OCI-LY7 (cell line): Measurements from ENCODE around the gene BCL2L13. TPM values are rescaled to one million over a fixed set of nuclear protein-coding genes. Genes with fewer than 3 reads are reported as not detected.

Source experiments
- BruUV-seq: library from RNA; stranded (reverse); fragments of 400-500 nt; replicated peaks from 2 replicates; lab custom pipeline; 2021; lab: Mats Ljungman, UMichigan
- CTCF ChIA-PET: fragments of 300-600 bp; sonication (Branson Sonifier 250); formaldehyde crosslinking; loops from one replicate; lab custom pipeline; 2022; ENCODE audit warnings: antibody characterized with exemption; ENCODE audit not compliant: unreplicated experiment; lab: Charles Lee
- POLR2A ChIA-PET: fragments of 300-600 bp; sonication (Branson Sonifier 250); formaldehyde crosslinking; loops from one replicate; lab custom pipeline; 2022; ENCODE audit warnings: antibody characterized with exemption; lab: Charles Lee
- DNase-seq: peaks from one replicate; pipeline ENCODE4 v3.0.0-alpha.2; 2015; ENCODE audit warnings: low spot score
- H2AFZ ChIP-seq: fragments of 200-600 bp; sonication (generic), shearing (Covaris generic); 2 replicates; pipeline ENCODE4 v1.6.1; 2014; ENCODE audit warnings: mild to moderate bottlenecking, antibody characterized with exemption, low read length, moderate library complexity
- H3K27ac ChIP-seq: fragments of 200-600 bp; sonication (generic); 2 replicates; pipeline ENCODE4 v1.5.1; 2014; ENCODE audit warnings: mixed run types, low read depth, mild to moderate bottlenecking, moderate library complexity, low read length, inconsistent platforms; ENCODE audit not compliant: poor library complexity, severe bottlenecking
- H3K36me3 ChIP-seq: fragments of 200-600 bp; sonication (generic); 2 replicates; pipeline ENCODE4 v1.6.1; 2014; ENCODE audit warnings: mild to moderate bottlenecking, antibody characterized with exemption, low read length, moderate library complexity, mixed read lengths; ENCODE audit not compliant: insufficient read depth
- H3K4me1 ChIP-seq: fragments of 200-600 bp; sonication (generic); 2 replicates; pipeline ENCODE4 v1.5.1; 2014; ENCODE audit warnings: mild to moderate bottlenecking, low read length; ENCODE audit not compliant: insufficient read depth, poor library complexity, severe bottlenecking
- H3K4me2 ChIP-seq: fragments of 200-600 bp; sonication (generic); 2 replicates; pipeline ENCODE4 v1.6.1; 2014; ENCODE audit warnings: mild to moderate bottlenecking, low read length
- H3K4me3 ChIP-seq: fragments of 200-600 bp; sonication (generic); 2 replicates; pipeline ENCODE4 v1.5.1; 2014; ENCODE audit warnings: mild to moderate bottlenecking, low read depth, low read length; ENCODE audit not compliant: poor library complexity, severe bottlenecking
- H3K79me2 ChIP-seq: fragments of 200-600 bp; sonication (generic); 2 replicates; pipeline ENCODE4 v1.6.1; 2016; ENCODE audit warnings: low read depth, mild to moderate bottlenecking, low read length, moderate library complexity, mixed read lengths; ENCODE audit not compliant: insufficient read depth
- H3K9me2 ChIP-seq: fragments of 200-600 bp; sonication (generic); 2 replicates; pipeline ENCODE4 v1.6.1; 2016; ENCODE audit warnings: mild to moderate bottlenecking, low read length, mixed read lengths; ENCODE audit not compliant: insufficient read depth
- H3K9me3 ChIP-seq: fragments of 200-600 bp; sonication (generic); 2 replicates; pipeline ENCODE4 v1.6.1; 2014; ENCODE audit warnings: mild to moderate bottlenecking, mixed run types, low read length, mixed read lengths
- H4K20me1 ChIP-seq: fragments of 200-600 bp; sonication (generic); 2 replicates; pipeline ENCODE4 v1.6.1; 2014; ENCODE audit warnings: mild to moderate bottlenecking, antibody characterized with exemption, low read length, moderate library complexity, mixed read lengths; ENCODE audit not compliant: insufficient read depth
- EZH2phosphoT487 ChIP-seq: fragments of 200-600 bp; sonication (generic); IDR thresholded peaks from 2 replicates; pipeline ENCODE4 v1.6.1; 2018; ENCODE audit warnings: low read depth, borderline replicate concordance, mild to moderate bottlenecking, mixed run types, antibody characterized with exemption, low read length, moderate library complexity, mixed read lengths
- intact Hi-C: fragments of 100-400 bp; cut with micrococcal nuclease; formaldehyde crosslinking; loops from one replicate; pipeline ENCODE4 v1.10.0; 2022; ENCODE audit not compliant: unreplicated experiment
- total RNA-seq, 2 experiments: library from RNA; depleted of rRNA in 1 of 2; stranded (reverse); fragments of >200 nt in 1 of 2; shearing (Covaris generic) in 1 of 2; gene quantifications; 2 replicates each; pipeline ENCODE4 v1.2.3, GENCODE V29; 2014 to 2022
- TF ChIP-seq, protein P1 (sequence below): fragments of 200-600 bp; sonication (generic); conservative IDR thresholded peaks from 2 replicates; pipeline ENCODE4 v1.5.1; 2014; ENCODE audit warnings: mild to moderate bottlenecking, antibody characterized with exemption, low read length, moderate library complexity, mixed read lengths

BCL2L13 gene
- total RNA-seq, 2 experiments from 2014 or later = 25.2 to 38.3 TPM

DNA sequence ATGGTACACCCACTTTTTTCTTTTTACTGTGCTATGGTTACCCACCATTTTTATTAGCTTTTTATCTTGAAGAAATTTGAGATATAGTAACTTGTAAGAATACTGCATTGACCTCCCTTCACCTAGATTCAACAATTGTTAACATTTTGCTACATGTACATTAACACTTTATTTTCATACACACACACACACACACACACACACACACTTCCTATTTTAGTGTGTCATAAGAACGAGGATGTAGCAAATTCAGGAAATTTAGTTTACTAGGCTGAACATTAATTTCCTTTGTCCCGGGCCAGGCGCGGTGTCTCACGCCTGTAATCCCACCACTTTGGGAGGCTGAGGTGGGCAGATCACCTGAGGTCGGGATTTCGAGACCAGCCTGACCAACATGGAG lies 8.9 kb upstream of the BCL2L13 start:
- H2AFZ ChIP-seq = no peak overlapping the region

DNA sequence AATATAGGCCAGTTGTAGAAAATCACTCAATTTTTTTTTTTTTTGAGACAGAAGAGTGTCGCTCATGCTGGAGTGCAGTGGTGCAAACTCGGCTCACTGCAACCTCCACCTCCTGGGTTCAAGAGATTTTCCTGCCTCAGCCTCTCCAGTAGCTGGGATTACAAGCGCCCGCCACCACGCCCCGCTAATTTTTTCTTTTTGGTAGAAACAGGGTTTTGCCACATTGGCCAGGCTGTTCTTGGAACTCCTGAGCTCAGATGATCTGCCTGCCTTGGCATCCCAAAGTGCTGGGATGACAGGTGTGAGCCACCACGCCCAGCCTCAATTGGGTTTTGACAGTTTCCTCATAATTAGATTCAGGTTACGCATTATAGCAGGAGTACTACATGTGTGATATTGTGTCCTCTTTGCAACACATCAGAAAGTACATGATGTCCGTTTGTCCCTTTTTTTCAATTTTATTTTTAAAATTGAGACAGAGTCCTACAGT lies 7.4 kb upstream of the BCL2L13 start:
- Histone ChIP-seq H3K27ac (no peak overlapping the region), H3K79me2 (peaks cover 31% of the 10 kb centered on the region), H3K4me2 (no peak overlapping the region), H4K20me1 (no peaks in the 10 kb centered on the region), H3K9me3 (no peaks in the 10 kb centered on the region), H3K36me3 (peaks cover 5% of the 10 kb centered on the region; the same call in 1 of the 2 replicates), H3K9me2 (no peaks in the 10 kb centered on the region), H3K4me3 (no peak overlapping the region), H3K4me1 (peaks cover 16% of the 10 kb centered on the region), H2AFZ (no peak overlapping the region)
- intact Hi-C loops = loop anchor here (10.0 kb wide), 2 partner anchors 144 to 416 kb away; partner anchors contain the start of genes ADA2 and BID
- POLR2A ChIA-PET = interaction anchor here (0.7 to 1.0 kb wide), 2 partner anchors 10 to 392 kb away, joined by 3 to 4 read pairs; no protein-coding TSS in a partner anchor
- no TSS peak for BruUV-seq
- TF ChIP-seq, protein P1, sequence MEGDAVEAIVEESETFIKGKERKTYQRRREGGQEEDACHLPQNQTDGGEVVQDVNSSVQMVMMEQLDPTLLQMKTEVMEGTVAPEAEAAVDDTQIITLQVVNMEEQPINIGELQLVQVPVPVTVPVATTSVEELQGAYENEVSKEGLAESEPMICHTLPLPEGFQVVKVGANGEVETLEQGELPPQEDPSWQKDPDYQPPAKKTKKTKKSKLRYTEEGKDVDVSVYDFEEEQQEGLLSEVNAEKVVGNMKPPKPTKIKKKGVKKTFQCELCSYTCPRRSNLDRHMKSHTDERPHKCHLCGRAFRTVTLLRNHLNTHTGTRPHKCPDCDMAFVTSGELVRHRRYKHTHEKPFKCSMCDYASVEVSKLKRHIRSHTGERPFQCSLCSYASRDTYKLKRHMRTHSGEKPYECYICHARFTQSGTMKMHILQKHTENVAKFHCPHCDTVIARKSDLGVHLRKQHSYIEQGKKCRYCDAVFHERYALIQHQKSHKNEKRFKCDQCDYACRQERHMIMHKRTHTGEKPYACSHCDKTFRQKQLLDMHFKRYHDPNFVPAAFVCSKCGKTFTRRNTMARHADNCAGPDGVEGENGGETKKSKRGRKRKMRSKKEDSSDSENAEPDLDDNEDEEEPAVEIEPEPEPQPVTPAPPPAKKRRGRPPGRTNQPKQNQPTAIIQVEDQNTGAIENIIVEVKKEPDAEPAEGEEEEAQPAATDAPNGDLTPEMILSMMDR = no peak
- TF ChIP-seq EZH2phosphoT487 = no peak
- DNase-seq = no peak
- CTCF ChIA-PET = no interaction called here

More for the DNA sequence above, 8.9 kb upstream of the BCL2L13 start:
- Histone ChIP-seq H3K4me3 (peak overlapping the region; percentile 98), H3K9me2 (no peaks in the 10 kb centered on the region), H3K4me2 (peak overlapping the region; percentile 92), H3K27ac (peak overlapping the region; percentile 37), H4K20me1 (no peaks in the 10 kb centered on the region; the same call in 1 of the 2 replicates), H3K79me2 (peaks cover 44% of the 10 kb centered on the region), H3K9me3 (no peaks in the 10 kb centered on the region), H3K4me1 (peaks cover 16% of the 10 kb centered on the region), H3K36me3 (peaks cover 15% of the 10 kb centered on the region; the same call in 1 of the 2 replicates)
- ChIA-PET POLR2A (interaction anchor here (0.7 to 1.0 kb wide), 2 partner anchors 10 to 26 kb away, joined by 3 to 4 read pairs; no protein-coding TSS in a partner anchor), CTCF (no interaction called here)
- intact Hi-C loops = loop anchor here (2.0 to 10.0 kb wide), 3 partner anchors 35 to 415 kb away; partner anchors contain the start of genes ADA2 and BID
- TF ChIP-seq EZH2phosphoT487 = no peak
- TF ChIP-seq, protein P1 = no peak
- no peak for DNase-seq
- no TSS peak for BruUV-seq
